Tibial nerve (tissue), 4 donors: ENCODE measurements around the gene RIMS4.

Experiments
- CTCF ChIP-seq, 5 experiments: fragments of 200-600 bp in 3 of 5; fragments of 450-650 bp in 2 of 5; sonication (generic) in 3 of 5; IDR thresholded peaks; one replicate each; pipeline ENCODE4 v1.5.1; 2016 to 2019; ENCODE audit warnings: antibody characterized with exemption in 5 of 5, mild to moderate bottlenecking in 3 of 5, moderate library complexity in 2 of 5
- EP300 ChIP-seq, 2 donors: sonication (generic); formaldehyde crosslinking; IDR thresholded peaks; one replicate each; pipeline ENCODE4 v1.6.1; 2017; ENCODE audit warnings: antibody characterized with exemption in 2 of 2, mild to moderate bottlenecking in 1 of 2
- POLR2A ChIP-seq, 2 donors: fragments of 450-650 bp; IDR thresholded peaks; one replicate each; pipeline ENCODE4 v1.6.1; 2017; ENCODE audit warnings: antibody characterized with exemption in 2 of 2, mild to moderate bottlenecking in 2 of 2, moderate library complexity in 2 of 2

DNA sequence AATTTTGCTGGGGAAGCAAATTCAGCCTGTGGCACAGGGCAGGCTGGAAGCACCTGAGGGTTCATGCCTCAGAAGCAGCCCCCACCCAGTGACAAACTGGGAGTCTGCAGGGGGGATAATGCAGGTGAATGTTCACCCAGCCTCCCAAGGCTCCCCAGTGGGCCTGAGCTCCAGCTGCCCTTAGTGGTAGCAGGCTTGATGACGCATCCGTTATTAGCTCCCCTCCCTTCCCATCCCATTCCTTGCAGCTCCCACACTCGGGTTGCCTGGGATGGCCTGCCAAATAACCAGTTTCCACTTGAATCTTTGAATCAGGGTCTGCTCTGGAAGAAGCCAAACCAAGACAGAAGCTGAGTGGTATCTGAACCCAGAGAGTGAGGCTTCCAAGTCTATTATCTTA is 48.9 kb downstream of the RIMS4 start:
- TF ChIP-seq CTCF (IDR thresholded peaks at IDR 0.05) (no peak), POLR2A (IDR thresholded peaks at IDR 0.05) (no peak), EP300 (IDR thresholded peaks at IDR 0.05) (no peak)
